CD4-positive, alpha-beta T cell (primary cell): ENCODE data around the gene DUSP14. TPM values are rescaled to one million over a fixed set of nuclear protein-coding genes. Genes with fewer than 3 reads are reported as not detected.

Source experiments
- ATAC-seq: fragments of 200-7000 bp; cut with Tn5 transposase; one replicate; pipeline ENCODE4 v1.10.0; 2022; ENCODE audit warnings: mild to moderate bottlenecking; ENCODE audit not compliant: poor library complexity
- CTCF ChIA-PET: fragments of 350-600 bp; sonication (Branson Sonifier 250); formaldehyde crosslinking; loops from one replicate; lab custom pipeline; 2021; ENCODE audit warnings: antibody characterized with exemption, inconsistent platforms; lab: Charles Lee
- POLR2A ChIA-PET: fragments of 350-600 bp; sonication (Branson Sonifier 250); formaldehyde crosslinking; loops from one replicate; lab custom pipeline; 2021; ENCODE audit warnings: antibody characterized with exemption, inconsistent platforms; lab: Charles Lee
- DNase-seq, 14 experiments: peaks; one replicate each; pipeline ENCODE4 v3.0.0-alpha.2; 2013 to 2020; ENCODE audit warnings: mixed read lengths in 2 of 14
- H3K27ac ChIP-seq, 2 donors: one replicate each; pipeline versions ENCODE4 v1.5.1 to v1.7.0; 2013; ENCODE audit warnings: low read length in 2 of 2, low read depth in 1 of 2, mild to moderate bottlenecking in 1 of 2
- H3K27me3 ChIP-seq, 2 experiments: 1 replicate in 1 of 2; 2 replicates in 1 of 2; pipeline versions ENCODE4 v1.6.1 to v1.7.0; 2013; ENCODE audit warnings: low read length in 2 of 2, control low read depth in 1 of 2, mild to moderate bottlenecking in 1 of 2, moderate library complexity in 1 of 2; ENCODE audit not compliant: insufficient read depth in 2 of 2, control insufficient read depth in 1 of 2
- H3K36me3 ChIP-seq: one replicate; pipeline ENCODE4 v1.6.1; 2013; ENCODE audit warnings: low read length, control low read depth; ENCODE audit not compliant: insufficient read depth
- H3K4me1 ChIP-seq: one replicate; pipeline ENCODE4 v1.6.1; 2013; ENCODE audit warnings: low read length, control low read depth; ENCODE audit not compliant: insufficient read depth
- H3K4me3 ChIP-seq: one replicate; pipeline ENCODE4 v1.5.1; 2013; ENCODE audit warnings: mild to moderate bottlenecking, low read length, moderate library complexity
- H3K9me3 ChIP-seq, 2 experiments: 1 replicate in 1 of 2; 2 replicates in 1 of 2; pipeline versions ENCODE4 v1.6.1 to v1.7.0; 2013; ENCODE audit warnings: low read length in 2 of 2, mild to moderate bottlenecking in 2 of 2, control low read depth in 1 of 2, moderate library complexity in 1 of 2; ENCODE audit not compliant: control insufficient read depth in 1 of 2, insufficient read depth in 1 of 2
- H3K27ac Mint-ChIP-seq: one replicate; pipeline ENCODE4 v1.8.0; 2020; ENCODE audit warnings: mixed read lengths
- H3K27me3 Mint-ChIP-seq: one replicate; pipeline ENCODE4 v1.8.0; 2021; ENCODE audit warnings: mixed read lengths
- H3K36me3 Mint-ChIP-seq: one replicate; pipeline ENCODE4 v1.8.0; 2021; ENCODE audit warnings: low read depth, mixed read lengths
- H3K4me1 Mint-ChIP-seq: one replicate; pipeline ENCODE4 v1.8.0; 2021; ENCODE audit warnings: low read depth, mixed read lengths
- H3K4me3 Mint-ChIP-seq: one replicate; pipeline ENCODE4 v1.8.0; 2020; ENCODE audit warnings: mild to moderate bottlenecking, mixed read lengths
- H3K9me3 Mint-ChIP-seq: one replicate; pipeline ENCODE4 v1.8.0; 2020; ENCODE audit warnings: mixed read lengths
- CTCF ChIP-seq: fragments of 200-600 bp; IDR thresholded peaks from one replicate; pipeline ENCODE4 v1.8.0; 2022; ENCODE audit warnings: antibody characterized with exemption, mild to moderate bottlenecking
- intact Hi-C, 2 experiments: fragments of 100-400 bp; cut with DNase I in 1 of 2; cut with micrococcal nuclease in 1 of 2; formaldehyde crosslinking; loops; one replicate each; pipeline versions ENCODE4 v1.15.1 to v1.9.0; 2023 to 2025; cut with DNase I, micrococcal nuclease
- total RNA-seq, 174 experiments: library from RNA in 2 of 174; stranded (reverse) in 2 of 174; gene quantifications; one replicate each; pipeline ENCODE4 v1.2.3 and lab custom pipeline; 2021 to 2026

DUSP14 gene
- total RNA-seq, 2 experiments from 2014 or later: 4.4 to 4.9 TPM

DNA sequence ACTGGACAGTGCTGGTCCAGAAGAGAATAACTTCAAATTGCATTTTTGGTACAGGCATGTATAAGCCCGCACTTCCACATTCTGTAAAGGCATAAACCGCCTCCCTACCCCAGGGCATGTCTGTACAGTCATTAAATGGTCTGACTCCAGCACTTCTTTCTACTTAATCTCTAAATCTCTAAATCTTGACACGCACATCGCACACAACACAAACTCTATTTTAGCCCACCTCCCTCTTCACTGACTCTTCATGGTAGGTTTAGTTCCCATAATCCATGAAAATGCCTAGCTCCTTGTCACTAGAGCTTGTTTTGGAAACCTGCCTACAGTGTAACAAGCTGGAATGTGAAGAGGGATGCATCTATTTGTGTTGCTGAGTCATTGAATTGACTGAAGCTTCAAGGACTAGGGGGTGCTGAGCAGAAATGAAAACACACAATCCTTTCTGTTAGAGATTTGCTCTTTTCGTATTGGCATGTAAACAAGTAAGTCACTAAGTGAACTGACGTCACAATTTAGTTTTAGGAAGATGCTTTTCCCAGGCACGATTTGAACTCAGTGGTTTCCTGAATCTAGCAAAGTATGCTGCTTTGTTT lies 1.6 kb upstream of the DUSP14 start:
- H3K4me3 Mint-ChIP-seq: peak overlapping the region; percentile 98
- DNase-seq: peak in 3 of 14 experiments; percentile 19 to 50 (median 43)
- no peaks in the 10 kb centered on the region for H3K9me3 Mint-ChIP-seq
- Histone ChIP-seq H3K36me3 (no peaks in the 10 kb centered on the region), H3K4me1 (peaks cover 29% of the 10 kb centered on the region), H3K9me3 (no peaks in the 10 kb centered on the region), H3K27me3 (no peaks in the 10 kb centered on the region), H3K4me3 (peak overlapping the region; percentile 96), H3K27ac (no peak overlapping the region)
- peak overlapping the region; percentile 91 for H3K27ac Mint-ChIP-seq
- no peak for ATAC-seq
- H3K4me1 Mint-ChIP-seq: peaks cover 30% of the 10 kb centered on the region
- no peak for TF ChIP-seq CTCF
- intact Hi-C loops: loop anchor here (2.0 to 10.0 kb wide), 5 partner anchors 81 to 1003 kb away; partner anchors contain the start of genes AATF (in 1 of the 2), ACACA (in 1 of the 2), SYNRG (in 1 of the 2) and TADA2A (in 1 of the 2)
- ChIA-PET CTCF (interaction anchor here (1.2 kb wide), 1 partner anchor 122 kb away, joined by 3 read pairs; no protein-coding TSS in a partner anchor), POLR2A (interaction anchor here (0.9 to 1.3 kb wide), 3 partner anchors 11 to 129 kb away, joined by 3 to 4 read pairs (median 3); no protein-coding TSS in a partner anchor)
- H3K27me3 Mint-ChIP-seq: no peaks in the 10 kb centered on the region
- H3K36me3 Mint-ChIP-seq: peaks cover 4% of the 10 kb centered on the region

GRCh38 chr17:37488607-37489196 lies 989 bp upstream of the DUSP14 start:
- H3K9me3 ChIP-seq: no peaks in the 10 kb centered on the region
- no peak for TF ChIP-seq CTCF
- no peaks in the 10 kb centered on the region for H3K27me3 ChIP-seq
- CTCF ChIA-PET: interaction anchor here (1.2 kb wide), 1 partner anchor 121 kb away, joined by 3 read pairs; no protein-coding TSS in a partner anchor
- peak overlapping the region; percentile 96 for H3K4me3 ChIP-seq
- intact Hi-C loops: loop anchor here (1.0 to 10.0 kb wide), 6 partner anchors 81 to 1004 kb away; partner anchors contain the start of genes AATF (in 1 of the 2), ACACA (in 1 of the 2), SYNRG (in 1 of the 2) and TADA2A (in 1 of the 2)
- peak overlapping the region; percentile 98 for H3K4me3 Mint-ChIP-seq
- peaks cover 29% of the 10 kb centered on the region for H3K4me1 ChIP-seq
- ATAC-seq (peak; percentile 33), DNase-seq (peak; percentile 26 to 80 (median 52))
- peaks cover 30% of the 10 kb centered on the region for H3K4me1 Mint-ChIP-seq
- peak overlapping the region; percentile 91 for H3K27ac Mint-ChIP-seq
- H3K27ac ChIP-seq: peak overlapping the region; percentile 59 to 64
- no peaks in the 10 kb centered on the region for H3K27me3 Mint-ChIP-seq
- peaks cover 4% of the 10 kb centered on the region for H3K36me3 Mint-ChIP-seq
- no peaks in the 10 kb centered on the region for H3K9me3 Mint-ChIP-seq
- H3K36me3 ChIP-seq: no peaks in the 10 kb centered on the region
- POLR2A ChIA-PET: interaction anchor here (0.9 to 1.3 kb wide), 5 partner anchors 12 to 130 kb away, joined by 3 to 10 read pairs (median 3); partner anchors contain the start of gene SYNRG

GRCh38 chr17:37490022-37490587 lies 414 bp downstream of the DUSP14 start:
- peak overlapping the region in 1 of 2 donors; percentile 21 for H3K27ac ChIP-seq
- H3K27me3 ChIP-seq: no peaks in the 10 kb centered on the region
- H3K36me3 ChIP-seq: no peaks in the 10 kb centered on the region
- Mint-ChIP-seq H3K27ac (peak overlapping the region; percentile 85), H3K9me3 (no peaks in the 10 kb centered on the region), H3K4me1 (peaks cover 30% of the 10 kb centered on the region), H3K4me3 (peak overlapping the region; percentile 93), H3K27me3 (no peaks in the 10 kb centered on the region), H3K36me3 (peaks cover 4% of the 10 kb centered on the region)
- peak; percentile 67 for ATAC-seq
- H3K4me1 ChIP-seq: peaks cover 29% of the 10 kb centered on the region
- ChIA-PET CTCF (interaction anchor here (0.5 to 1.0 kb wide), 2 partner anchors 81 to 92 kb away, joined by 3 to 4 read pairs; no protein-coding TSS in a partner anchor), POLR2A (interaction anchor here (0.6 to 1.0 kb wide), 3 partner anchors 22 to 119 kb away, joined by 3 to 10 read pairs (median 7); partner anchors contain the start of gene SYNRG)
- peak; percentile 46 to 84 (median 68) for DNase-seq
- TF ChIP-seq CTCF: peak; percentile 22
- peak overlapping the region; percentile 58 for H3K4me3 ChIP-seq
- intact Hi-C loops: loop anchor here in 1 of 2 experiments (5.0 kb wide), 1 partner anchor 152 kb away; the partner anchor contains the start of gene DDX52
- no peaks in the 10 kb centered on the region for H3K9me3 ChIP-seq
